GM12872 (cell line): ENCODE results near the gene MYH9.

Source experiments
- TF ChIP-seq, protein P1 (sequence below): IDR thresholded peaks from 3 replicates; pipeline ENCODE4 v1.5.1; 2011; ENCODE audit warnings: low read depth, mild to moderate bottlenecking, low read length, moderate library complexity; ENCODE audit not compliant: insufficient read depth

MYH9 gene

DNA sequence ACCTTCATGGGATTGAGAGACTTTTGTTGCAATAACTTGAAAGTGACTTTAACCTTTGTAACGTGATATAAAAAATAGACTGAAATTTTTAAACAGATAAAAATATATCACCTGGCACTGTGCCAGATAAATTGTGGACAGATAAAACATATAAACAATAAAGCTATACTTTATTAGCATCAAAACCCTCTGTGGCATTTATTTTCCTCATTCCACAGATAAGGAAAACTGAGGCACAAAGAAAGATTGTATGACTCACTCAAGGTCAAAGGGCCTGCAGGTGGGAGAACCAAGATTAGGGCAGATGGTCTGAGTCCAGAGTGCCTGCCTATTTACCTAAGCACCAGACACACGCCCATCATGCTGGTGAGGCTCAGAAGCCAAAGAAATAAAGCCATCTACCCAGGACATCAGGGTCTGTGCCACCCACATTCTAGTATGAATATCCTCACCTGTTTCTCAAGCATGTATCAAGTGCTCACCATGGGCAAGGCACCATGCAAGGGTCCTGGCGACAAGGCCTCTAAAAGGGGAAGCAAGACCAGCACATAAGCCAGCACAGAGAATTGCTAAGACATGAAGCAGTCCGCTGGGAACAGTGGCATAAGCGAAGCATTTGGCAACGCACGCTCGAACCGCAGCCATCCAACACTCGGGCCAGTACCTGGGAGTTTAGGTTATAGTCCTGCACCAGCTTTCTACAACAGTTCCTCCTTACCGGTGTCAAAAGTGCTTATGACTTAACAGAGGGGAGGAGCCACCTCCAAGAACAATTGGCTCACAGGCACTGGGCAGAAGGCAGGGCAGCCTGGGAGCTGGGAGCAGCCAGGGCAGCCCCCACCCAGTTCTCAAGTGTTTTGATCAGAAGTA is 17.6 kb downstream of the MYH9 start:
- TF ChIP-seq, protein P1, sequence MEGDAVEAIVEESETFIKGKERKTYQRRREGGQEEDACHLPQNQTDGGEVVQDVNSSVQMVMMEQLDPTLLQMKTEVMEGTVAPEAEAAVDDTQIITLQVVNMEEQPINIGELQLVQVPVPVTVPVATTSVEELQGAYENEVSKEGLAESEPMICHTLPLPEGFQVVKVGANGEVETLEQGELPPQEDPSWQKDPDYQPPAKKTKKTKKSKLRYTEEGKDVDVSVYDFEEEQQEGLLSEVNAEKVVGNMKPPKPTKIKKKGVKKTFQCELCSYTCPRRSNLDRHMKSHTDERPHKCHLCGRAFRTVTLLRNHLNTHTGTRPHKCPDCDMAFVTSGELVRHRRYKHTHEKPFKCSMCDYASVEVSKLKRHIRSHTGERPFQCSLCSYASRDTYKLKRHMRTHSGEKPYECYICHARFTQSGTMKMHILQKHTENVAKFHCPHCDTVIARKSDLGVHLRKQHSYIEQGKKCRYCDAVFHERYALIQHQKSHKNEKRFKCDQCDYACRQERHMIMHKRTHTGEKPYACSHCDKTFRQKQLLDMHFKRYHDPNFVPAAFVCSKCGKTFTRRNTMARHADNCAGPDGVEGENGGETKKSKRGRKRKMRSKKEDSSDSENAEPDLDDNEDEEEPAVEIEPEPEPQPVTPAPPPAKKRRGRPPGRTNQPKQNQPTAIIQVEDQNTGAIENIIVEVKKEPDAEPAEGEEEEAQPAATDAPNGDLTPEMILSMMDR: no peak

DNA sequence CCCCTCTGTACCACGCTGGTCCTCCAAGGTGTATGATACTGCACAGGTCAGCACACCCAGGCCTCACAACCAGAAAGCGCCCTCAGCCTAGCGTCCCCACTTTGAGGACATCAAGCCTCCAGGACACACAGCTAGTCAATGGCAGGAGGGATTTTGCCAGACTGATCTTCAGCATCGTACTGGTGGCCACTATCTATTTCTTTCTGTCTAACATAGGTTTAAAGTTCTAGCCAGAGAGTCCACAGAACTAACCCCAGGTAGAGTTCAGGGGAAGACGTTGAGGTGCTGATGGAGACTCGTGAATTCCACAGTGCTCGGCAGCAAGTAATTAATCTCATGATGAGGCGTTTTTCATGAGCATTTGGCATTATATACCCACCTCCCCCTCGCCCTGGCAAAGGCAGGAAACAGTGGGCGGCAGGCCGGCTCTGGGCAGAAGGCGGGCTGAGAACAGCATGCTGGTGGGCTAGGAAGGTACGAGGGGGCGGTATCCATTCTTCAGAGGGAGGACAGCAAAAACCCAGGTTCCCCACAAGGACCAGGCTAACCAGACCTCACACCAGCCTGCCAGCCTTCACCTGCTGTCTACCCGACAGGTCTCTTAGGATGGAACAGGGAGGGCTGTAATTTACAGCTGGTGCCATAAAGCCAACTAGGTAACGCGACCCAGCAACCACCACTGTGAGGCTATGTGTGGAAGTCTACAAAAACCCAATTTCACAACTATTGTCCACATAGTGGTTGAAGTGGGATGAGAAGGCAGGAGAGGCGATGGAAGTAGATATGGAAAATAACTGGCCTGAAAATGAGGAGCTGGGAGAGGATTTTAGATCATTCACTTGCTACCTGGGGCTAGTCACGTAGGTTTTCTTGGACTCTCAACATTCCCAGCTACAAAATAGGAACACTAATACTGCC is 18.5 kb downstream of the MYH9 start:
- TF ChIP-seq, protein P1: no peak

DNA sequence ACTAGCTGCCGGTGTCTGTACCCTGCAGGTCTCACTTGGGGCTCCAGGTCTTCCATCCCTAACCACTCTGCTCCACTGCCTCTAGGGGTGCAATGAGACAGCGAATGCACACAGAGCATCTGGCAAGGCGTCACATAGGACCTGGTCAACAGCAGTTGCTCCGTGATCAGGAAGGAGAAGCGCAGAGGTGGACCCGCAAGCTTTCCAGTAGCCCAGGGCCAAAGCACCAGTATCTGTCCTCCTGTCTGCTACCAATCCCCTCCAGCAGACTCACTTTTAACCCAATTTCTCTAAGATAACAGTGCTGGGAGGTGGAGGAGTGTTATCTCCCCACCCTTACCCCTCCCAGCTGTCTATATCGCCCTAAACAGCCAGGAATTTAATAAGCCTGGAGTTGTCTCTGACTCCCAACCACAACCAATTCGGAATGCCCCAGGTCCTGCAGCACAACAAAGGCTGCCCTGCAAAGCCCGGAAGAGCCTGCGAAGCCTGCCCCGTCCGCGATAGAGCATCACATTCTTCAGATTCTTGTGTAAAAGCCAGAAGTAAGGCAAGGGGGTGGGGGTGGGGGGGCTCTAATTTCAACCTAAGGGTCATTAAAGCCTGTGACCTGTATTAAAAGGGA is 19.3 kb downstream of the MYH9 start:
- TF ChIP-seq, protein P1: no peak

DNA sequence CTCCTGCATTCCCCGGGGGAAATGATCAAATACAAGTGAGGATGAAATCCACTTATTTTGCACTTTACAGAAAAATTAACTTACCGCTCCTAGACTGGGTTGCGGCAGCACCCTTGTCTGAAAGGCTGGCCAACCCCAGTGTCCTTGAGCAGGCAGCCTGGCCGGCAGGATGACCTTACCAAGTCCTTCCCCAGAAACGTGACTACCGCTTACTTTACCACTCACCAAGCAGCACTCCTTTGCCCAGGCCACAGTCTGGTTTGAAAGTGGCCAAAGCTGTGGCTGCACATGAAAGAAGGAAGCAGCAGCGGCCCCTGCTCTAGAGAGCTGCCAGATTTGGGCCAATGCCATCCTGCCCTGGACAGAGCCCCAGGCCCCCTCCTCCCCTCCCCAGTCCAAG is 20.3 kb downstream of the MYH9 start:
- TF ChIP-seq, protein P1: no peak

DNA sequence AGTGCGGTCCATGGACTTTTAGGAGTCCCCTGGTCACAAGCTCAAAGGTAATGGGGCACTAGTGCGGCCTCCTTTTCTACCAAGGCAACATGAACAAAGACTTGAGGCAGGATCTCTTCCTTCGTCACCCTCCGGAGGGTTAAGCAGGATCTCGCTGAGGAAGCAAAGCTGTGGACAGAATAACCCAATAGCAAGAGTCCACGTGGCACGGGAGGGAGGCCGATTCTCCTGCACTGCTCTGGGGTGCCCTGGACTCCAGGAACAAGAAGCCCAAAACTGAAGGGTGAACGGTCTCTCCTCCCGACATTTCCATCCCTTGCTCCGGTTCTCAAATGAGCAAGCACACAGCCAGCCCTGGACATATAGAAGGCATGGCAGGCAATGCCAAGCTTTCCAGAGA is 20.7 kb downstream of the MYH9 start:
- TF ChIP-seq, protein P1: no peak

DNA sequence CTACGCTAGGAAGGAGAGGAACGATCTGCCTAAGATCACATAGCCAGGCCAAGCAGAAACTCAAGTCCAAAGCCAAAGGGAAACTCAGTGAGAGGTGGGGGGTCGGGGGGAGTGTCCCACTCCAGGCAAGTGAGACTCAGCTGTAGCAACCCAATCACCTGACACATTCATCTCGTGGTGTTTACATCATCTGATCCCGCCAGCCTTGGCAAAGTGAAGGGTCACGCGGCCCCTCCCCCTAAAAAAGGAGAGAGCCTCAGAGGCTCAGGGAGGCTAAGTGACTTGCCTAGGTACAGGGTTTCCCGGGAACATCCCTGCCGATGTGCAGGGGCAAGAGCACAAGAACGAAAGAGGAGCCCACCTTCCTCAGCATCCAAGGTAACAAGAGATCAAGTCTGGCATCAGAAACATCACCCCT is 21.5 kb downstream of the MYH9 start:
- TF ChIP-seq, protein P1: no peak

DNA sequence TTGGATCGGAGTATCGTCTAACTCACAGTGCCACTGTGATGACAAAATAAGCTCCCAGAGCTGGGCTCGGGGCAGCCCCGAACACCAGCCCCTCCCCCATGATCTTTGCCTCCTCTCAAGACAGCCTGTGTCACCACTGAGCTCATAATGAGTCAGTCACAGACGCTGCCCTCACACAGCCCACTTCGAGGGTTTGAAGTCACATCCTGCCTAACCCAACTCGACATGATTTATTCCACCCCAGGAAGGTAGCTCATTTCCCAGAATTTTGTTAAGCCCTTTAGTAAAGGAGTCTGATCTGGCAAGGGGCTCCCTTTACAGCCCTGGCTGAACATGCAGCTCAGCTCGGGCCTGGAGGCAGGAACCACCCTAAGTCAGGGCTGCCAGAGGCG is 22.8 kb downstream of the MYH9 start:
- TF ChIP-seq, protein P1: no peak
